BJ (cell line): Measurements from ENCODE around the gene CTIF. TPM values are rescaled to one million over a fixed set of nuclear protein-coding genes. Genes with fewer than 3 reads are reported as not detected.

ENCODE experiments used
- CTCF ChIA-PET: fragments of 350-600 bp; formaldehyde crosslinking; extraction: SDS; loops from one replicate; lab custom pipeline; 2021; ENCODE audit warnings: antibody characterized with exemption, inconsistent platforms; lab: Yijun Ruan, JAX
- POLR2A ChIA-PET: fragments of 300-600 bp; sonication (Branson Sonifier 250); formaldehyde crosslinking; extraction: SDS; loops from one replicate; lab custom pipeline; 2021; ENCODE audit warnings: antibody characterized with exemption; lab: Charles Lee
- DNase-seq: peaks from one replicate; pipeline ENCODE4 v3.0.0-alpha.2; 2011; ENCODE audit warnings: low read depth
- H3K27me3 ChIP-seq: 2 replicates; pipeline ENCODE4 v1.6.0; 2011; ENCODE audit warnings: low read length; ENCODE audit not compliant: control insufficient read depth, insufficient read depth
- H3K36me3 ChIP-seq: 2 replicates; pipeline ENCODE4 v1.5.1; 2011; ENCODE audit warnings: low read length; ENCODE audit not compliant: control insufficient read depth, insufficient read depth
- H3K4me3 ChIP-seq: 2 replicates; pipeline ENCODE4 v1.5.1; 2011; ENCODE audit warnings: low read depth, mild to moderate bottlenecking, control low read depth, low read length
- polyA plus RNA-seq: library from polyadenylated mRNA; depleted of rRNA; stranded (reverse); fragments of >200 nt; gene quantifications from 2 replicates; pipeline ENCODE4 v1.2.3, GENCODE V29; 2011
- TF ChIP-seq, protein P1 (sequence below): IDR thresholded peaks from 2 replicates; pipeline ENCODE4 v1.5.1; 2011; ENCODE audit warnings: low read depth, mild to moderate bottlenecking, control low read depth, inconsistent platforms, low read length, moderate library complexity; ENCODE audit not compliant: insufficient read depth

CTIF gene
- polyA plus RNA-seq, 1 experiment: 105 TPM

DNA sequence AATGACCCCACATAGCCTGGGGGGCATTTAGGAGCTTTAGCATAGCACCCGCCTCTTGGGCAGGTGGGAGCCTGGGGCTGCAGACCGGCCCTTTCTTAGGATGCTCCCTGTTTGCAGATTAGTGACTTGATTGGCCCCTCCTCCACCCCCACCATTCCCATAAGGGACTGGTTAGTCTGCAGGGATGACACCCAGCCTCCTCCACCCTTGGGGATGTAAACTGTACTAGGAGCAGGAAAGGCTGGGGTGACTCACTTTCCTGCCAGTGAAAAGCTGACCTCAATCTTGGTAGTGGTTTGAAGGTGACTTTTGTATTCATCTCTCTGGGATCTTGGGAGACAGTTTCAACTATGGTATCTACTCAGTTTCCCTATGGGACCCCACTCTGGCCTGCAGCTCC is 24.2 kb downstream of the CTIF start:
- Histone ChIP-seq H3K4me3 (no peak overlapping the region), H3K36me3 (peaks cover 1% of the 10 kb centered on the region; the same call in 1 of the 2 replicates), H3K27me3 (no peaks in the 10 kb centered on the region)
- DNase-seq: peak; percentile 53
- ChIA-PET CTCF (no interaction called here), POLR2A (no interaction called here)
- TF ChIP-seq, protein P1, sequence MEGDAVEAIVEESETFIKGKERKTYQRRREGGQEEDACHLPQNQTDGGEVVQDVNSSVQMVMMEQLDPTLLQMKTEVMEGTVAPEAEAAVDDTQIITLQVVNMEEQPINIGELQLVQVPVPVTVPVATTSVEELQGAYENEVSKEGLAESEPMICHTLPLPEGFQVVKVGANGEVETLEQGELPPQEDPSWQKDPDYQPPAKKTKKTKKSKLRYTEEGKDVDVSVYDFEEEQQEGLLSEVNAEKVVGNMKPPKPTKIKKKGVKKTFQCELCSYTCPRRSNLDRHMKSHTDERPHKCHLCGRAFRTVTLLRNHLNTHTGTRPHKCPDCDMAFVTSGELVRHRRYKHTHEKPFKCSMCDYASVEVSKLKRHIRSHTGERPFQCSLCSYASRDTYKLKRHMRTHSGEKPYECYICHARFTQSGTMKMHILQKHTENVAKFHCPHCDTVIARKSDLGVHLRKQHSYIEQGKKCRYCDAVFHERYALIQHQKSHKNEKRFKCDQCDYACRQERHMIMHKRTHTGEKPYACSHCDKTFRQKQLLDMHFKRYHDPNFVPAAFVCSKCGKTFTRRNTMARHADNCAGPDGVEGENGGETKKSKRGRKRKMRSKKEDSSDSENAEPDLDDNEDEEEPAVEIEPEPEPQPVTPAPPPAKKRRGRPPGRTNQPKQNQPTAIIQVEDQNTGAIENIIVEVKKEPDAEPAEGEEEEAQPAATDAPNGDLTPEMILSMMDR: no peak

GRCh38 chr18:48564139-48564538 is 25.3 kb downstream of the CTIF start:
- Histone ChIP-seq H3K4me3 (no peak overlapping the region), H3K27me3 (no peaks in the 10 kb centered on the region), H3K36me3 (peaks cover 1% of the 10 kb centered on the region; the same call in 1 of the 2 replicates)
- CTCF ChIA-PET: interaction anchor here (0.6 to 1.1 kb wide), 3 partner anchors 35 to 615 kb away, joined by 3 to 4 read pairs (median 3); no protein-coding TSS in a partner anchor
- no peak for DNase-seq
- TF ChIP-seq, protein P1: no peak
- POLR2A ChIA-PET: no interaction called here

GRCh38 chr18:48565105-48565504 is 26.3 kb downstream of the CTIF start:
- H3K4me3 ChIP-seq: no peak overlapping the region
- peaks cover 1% of the 10 kb centered on the region; the same call in 1 of the 2 replicates for H3K36me3 ChIP-seq
- no peak for DNase-seq
- ChIA-PET CTCF (interaction anchor here (1.1 kb wide), 1 partner anchor 34 kb away, joined by 3 read pairs; no protein-coding TSS in a partner anchor), POLR2A (no interaction called here)
- no peaks in the 10 kb centered on the region for H3K27me3 ChIP-seq
- TF ChIP-seq, protein P1: no peak

DNA sequence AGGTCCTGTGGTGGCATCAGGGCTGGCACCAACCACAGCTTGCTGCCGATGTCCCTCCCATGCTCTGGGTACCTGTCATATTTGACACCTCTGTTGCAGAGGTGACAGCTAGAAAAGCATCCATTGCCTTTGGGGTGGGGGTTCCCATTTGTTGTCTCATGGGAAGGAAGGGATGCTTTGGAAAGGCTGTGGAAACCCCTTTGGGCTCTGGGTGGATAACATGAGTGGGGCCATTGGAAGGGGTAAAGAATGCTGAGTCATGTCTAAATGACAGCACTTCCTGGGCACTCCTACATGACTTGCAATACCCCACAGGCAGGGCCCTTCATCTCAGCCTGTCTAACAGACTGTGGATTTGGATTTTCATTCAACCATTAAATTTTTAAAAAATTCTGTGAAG is 27.8 kb downstream of the CTIF start:
- CTCF ChIA-PET: no interaction called here
- Histone ChIP-seq H3K27me3 (no peaks in the 10 kb centered on the region), H3K36me3 (peaks cover 1% of the 10 kb centered on the region; the same call in 1 of the 2 replicates), H3K4me3 (no peak overlapping the region)
- POLR2A ChIA-PET: interaction anchor here (0.6 kb wide), 1 partner anchor 1673 kb away, joined by 5 read pairs; no protein-coding TSS in a partner anchor
- TF ChIP-seq, protein P1: no peak
- no peak for DNase-seq

GRCh38 chr18:48567388-48567787 is 28.6 kb downstream of the CTIF start:
- peaks cover 1% of the 10 kb centered on the region; the same call in 1 of the 2 replicates for H3K36me3 ChIP-seq
- ChIA-PET CTCF (no interaction called here), POLR2A (no interaction called here)

More at GRCh38 chr18:48567388-48567787, 28.6 kb downstream of the CTIF start:
- H3K4me3 ChIP-seq: no peak overlapping the region
- H3K27me3 ChIP-seq: no peaks in the 10 kb centered on the region
- TF ChIP-seq, protein P1: no peak
- no peak for DNase-seq
